NOMO-1 (cell line): ENCODE data around the gene PCDHB13.
A peak's percentile ranks its signal among the peaks of the same experiment; 100 is the strongest.
"Not testable (repeated sequence)": the region's sequence is repeated elsewhere in the genome, so short reads cannot be mapped to it uniquely, and the experiment has no call there.

Source experiments
- DNase-seq, 2 experiments: peaks; one replicate each; lab custom pipeline; 2025; ENCODE audit not compliant: unreplicated experiment in 2 of 2; lab: John Stamatoyannopoulos, UW

PCDHB13 gene

DNA sequence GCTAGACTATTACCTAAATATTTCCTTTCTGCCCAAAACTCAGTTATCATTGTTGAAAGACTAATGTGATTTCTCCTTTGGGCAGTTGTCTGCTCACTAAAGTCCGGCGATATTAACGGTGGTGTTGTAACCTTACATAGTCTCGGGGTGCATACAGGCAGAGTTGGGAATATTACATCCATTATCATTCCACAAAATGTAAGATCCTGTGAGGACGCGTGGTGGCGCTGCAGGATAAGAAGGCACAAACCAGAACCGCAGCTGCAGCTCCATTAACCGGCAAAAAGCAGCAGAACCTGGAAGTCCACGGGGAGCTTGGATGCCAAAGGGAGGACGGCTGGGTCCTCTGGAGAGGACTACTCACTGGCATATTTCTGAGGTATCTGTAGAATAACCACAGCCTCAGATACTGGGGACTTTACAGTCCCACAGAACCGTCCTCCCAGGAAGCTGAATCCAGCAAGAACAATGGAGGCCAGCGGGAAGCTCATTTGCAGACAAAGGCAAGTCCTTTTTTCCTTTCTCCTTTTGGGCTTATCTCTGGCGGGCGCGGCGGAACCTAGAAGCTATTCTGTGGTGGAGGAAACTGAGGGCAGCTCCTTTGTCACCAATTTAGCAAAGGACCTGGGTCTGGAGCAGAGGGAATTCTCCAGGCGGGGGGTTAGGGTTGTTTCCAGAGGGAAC is at the start of gene PCDHB13:
Gene PCDHB13, plus strand, starts transcription at position 264 of the 684 bp plus-strand sequence. Its CDS starts 205 bp downstream, at position 469.
- DNase-seq: not testable (repeated sequence)

DNA sequence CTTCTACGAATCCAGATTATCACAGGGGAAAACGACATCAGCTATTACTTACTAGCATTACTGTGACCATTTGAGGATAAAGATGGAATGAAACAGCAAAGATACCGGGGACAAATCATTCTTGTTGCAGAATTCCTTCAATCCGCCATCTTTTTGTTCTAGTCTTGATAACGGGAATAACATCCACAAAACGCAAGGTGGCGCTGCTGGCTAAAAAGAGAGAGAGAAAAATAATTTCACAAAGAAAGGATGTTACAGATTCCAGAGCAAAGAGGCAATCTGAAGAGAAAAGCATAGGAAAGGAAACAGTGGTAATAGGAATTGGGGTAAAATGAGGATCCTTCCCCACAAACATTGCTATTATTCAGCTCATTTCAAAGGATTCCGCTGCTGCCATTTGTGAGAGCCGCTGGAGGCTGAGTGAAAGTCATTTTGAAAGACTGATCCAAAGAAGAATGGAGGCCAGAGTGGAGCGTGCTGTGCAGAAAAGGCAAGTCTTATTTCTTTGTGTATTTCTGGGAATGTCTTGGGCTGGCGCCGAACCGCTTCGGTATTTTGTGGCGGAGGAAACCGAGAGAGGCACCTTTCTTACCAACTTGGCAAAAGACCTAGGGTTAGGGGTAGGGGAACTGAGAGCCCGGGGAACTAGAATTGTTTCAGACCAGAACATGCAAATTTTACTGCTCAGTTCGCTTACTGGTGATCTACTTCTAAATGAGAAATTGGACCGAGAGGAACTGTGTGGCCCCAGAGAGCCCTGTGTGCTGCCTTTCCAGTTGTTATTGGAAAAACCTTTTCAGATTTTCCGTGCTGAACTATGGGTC is 41.1 kb upstream of the PCDHB13 start, which contains the start of gene PCDHB7:
Gene PCDHB7, plus strand, starts transcription at position 264 of the 824 bp plus-strand sequence. Its CDS starts 192 bp downstream, at position 456.
- peak in 1 of 2 experiments; percentile 8 for DNase-seq

DNA sequence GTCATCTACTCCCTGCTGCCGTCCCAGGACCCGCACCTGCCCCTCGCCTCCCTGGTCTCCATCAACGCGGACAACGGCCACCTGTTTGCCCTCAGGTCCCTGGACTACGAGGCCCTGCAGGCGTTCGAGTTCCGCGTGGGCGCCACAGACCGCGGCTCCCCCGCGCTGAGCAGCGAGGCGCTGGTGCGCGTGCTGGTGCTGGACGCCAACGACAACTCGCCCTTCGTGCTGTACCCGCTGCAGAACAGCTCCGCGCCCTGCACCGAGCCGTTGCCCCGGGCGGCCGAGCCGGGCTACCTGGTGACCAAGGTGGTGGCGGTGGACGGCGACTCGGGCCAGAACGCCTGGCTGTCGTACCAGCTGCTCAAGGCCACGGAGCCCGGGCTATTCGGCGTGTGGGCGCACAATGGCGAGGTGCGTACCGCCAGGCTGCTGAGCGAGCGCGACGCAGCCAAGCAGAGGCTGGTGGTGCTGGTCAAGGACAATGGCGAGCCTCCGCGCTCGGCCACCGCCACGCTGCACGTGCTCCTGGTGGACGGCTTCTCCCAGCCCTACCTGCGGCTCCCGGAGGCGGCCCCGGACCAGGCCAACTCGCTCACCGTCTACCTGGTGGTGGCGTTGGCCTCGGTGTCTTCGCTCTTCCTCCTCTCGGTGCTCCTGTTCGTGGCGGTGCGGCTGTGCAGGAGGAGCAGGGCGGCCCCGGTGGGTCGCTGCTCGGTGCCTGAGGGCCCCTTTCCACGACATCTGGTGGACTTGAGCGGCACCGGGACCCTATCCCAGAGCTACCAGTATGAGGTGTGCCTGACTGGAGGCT is 39.2 kb upstream of the PCDHB13 start:
- not testable (repeated sequence) for DNase-seq

DNA sequence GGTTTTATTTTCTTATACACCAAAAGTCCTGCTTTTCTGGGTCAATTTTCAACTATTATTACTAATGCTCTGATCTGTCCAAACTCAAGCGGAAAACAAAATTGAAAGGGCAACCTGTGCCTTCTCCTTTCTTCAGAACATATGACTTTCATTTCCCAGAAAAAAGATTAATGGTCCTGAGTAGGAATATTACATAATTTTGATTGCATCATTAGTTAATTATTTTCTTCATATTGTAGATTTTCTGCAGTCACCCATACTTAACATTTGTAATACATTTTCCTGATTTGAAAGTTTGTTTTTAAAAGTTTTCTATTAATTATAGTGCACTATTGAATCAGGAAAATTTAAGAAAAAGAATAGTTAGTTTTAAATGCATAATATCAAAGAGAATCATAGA is 37.8 kb upstream of the PCDHB13 start:
- DNase-seq: no peak

DNA sequence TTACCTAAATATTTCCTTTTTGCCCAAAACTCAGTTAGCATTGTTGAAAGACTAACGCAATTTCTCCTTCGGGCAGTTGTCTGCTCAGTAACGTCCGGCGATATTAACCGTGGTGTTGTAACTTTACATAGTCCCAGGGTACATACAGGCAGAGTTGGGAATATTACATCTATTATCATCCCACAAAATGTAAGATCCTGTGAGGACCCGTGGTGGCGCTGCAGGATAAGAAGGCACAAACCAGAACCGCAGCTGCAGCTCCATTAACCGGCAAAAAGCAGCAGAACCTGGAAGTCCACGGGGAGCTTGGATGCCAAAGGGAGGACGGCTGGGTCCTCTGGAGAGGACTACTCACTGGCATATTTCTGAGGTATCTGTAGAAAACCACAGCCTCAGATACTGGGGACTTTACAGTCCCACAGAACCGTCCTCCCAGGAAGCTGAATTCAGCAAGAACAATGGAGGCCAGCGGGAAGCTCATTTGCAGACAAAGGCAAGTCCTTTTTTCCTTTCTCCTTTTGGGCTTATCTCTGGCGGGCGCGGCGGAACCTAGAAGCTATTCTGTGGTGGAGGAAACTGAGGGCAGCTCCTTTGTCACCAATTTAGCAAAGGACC is 36.0 kb upstream of the PCDHB13 start, which contains the start of gene PCDHB8:
Gene PCDHB8, plus strand, starts transcription at position 214 of the 615 bp plus-strand sequence. Its CDS starts 245 bp downstream, at position 459.
- not testable (repeated sequence) for DNase-seq

DNA sequence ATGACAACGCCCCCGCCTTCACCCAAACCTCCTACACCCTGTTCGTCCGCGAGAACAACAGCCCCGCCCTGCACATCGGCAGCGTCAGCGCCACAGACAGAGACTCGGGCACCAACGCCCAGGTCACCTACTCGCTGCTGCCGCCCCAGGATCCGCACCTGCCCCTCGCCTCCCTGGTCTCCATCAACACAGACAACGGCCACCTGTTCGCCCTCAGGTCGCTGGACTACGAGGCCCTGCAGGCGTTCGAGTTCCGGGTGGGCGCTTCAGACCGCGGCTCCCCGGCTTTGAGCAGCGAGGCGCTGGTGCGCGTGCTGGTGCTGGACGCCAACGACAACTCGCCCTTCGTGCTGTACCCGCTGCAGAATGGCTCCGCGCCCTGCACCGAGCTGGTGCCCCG is 34.3 kb upstream of the PCDHB13 start:
- DNase-seq: not testable (repeated sequence)

DNA sequence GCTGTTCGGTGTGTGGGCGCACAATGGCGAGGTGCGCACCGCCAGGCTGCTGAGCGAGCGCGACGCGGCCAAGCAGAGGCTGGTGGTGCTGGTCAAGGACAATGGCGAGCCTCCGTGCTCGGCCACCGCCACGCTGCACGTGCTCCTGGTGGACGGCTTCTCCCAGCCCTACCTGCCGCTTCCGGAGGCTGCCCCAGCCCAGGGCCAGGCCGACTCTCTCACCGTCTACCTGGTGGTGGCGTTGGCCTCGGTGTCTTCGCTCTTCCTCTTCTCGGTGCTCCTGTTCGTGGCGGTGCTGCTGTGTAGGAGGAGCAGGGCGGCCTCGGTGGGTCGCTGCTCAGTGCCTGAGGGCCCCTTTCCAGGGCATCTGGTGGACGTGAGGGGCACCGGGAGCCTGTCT is 33.8 kb upstream of the PCDHB13 start:
- DNase-seq: not testable (repeated sequence)

DNA sequence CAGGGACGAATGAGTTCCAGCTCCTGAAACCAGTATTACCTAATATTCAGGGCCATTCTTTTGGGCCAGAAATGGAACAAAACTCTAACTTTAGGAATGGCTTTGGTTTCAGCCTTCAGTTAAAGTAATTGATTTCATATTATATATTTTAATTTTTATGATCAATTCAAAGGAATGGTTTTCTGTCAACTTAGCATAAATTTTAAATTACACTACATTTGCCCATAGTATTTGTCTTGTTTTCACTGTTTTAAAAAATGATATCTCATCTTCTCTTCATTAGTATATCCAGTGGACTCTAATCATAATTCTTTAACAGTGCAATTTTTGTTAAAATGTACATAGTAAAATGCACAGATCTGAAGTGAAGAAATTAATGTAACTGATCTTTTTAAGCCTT is 33.4 kb upstream of the PCDHB13 start:
- no peak for DNase-seq

DNA sequence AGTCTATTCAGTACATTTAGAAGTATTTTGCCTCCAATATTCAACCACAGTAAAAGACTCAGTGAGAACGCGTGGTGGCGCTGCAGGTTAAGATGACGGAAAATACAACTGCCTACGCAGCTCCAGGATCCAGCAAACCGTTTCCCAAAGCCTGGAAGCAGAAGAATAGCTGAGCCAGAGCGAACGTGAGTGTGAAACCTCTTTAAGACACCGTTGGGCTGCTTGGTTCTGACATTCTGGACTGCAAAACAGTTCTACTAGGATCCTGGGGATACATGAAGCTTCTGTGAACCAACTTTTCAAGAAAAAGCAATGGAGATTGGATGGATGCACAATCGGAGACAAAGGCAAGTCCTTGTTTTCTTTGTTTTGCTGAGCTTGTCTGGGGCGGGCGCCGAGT is 31.5 kb upstream of the PCDHB13 start, which contains the start of gene PCDHB16:
Gene PCDHB16, plus strand, starts transcription at position 140 of the 400 bp plus-strand sequence. Its CDS starts 173 bp downstream, at position 313.
- DNase-seq: no peak

DNA sequence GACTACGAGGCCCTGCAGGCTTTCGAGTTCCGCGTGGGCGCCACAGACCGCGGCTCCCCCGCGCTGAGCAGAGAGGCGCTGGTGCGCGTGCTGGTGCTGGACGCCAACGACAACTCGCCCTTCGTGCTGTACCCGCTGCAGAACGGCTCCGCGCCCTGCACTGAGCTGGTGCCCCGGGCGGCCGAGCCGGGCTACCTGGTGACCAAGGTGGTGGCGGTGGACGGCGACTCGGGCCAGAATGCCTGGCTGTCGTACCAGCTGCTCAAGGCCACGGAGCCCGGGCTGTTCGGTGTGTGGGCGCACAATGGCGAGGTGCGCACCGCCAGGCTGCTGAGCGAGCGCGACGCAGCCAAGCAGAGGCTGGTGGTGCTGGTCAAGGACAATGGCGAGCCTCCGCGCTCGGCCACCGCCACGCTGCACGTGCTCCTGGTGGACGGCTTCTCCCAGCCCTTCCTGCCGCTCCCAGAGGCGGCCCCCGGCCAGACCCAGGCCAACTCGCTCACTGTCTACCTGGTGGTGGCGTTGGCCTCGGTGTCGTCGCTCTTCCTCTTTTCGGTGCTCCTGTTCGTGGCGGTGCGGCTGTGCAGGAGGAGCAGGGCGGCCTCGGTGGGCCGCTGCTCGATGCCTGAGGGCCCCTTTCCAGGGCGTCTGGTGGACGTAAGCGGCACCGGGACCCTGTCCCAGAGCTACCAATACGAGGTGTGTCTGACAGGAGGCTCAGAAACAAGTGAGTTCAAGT is 29.4 kb upstream of the PCDHB13 start:
- DNase-seq: not testable (repeated sequence)

DNA sequence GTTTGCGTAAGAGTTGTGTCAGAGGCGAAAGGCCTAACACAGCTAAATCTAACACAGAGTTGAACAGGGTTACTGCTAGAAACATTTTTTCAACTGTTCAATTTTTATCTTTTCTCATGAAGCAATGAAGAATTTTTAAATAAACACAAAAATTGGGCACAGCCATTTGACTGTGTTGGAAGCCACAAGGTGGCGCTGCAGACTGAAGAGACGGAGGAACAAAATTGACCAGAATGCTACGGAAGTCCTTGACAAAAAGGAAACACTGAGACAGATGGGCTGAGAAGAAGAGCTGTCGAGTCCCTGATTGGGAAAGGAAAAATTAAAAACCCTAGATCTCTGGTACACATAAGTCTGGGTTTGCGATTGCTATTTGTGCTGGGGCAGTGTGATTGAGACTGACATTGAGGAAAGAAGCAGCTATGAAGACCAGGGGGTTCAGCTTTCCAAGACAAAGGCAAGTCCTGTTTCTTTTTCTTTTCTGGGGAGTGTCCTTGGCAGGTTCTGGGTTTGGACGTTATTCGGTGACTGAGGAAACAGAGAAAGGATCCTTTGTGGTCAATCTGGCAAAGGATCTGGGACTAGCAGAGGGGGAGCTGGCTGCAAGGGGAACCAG is 26.7 kb upstream of the PCDHB13 start, which contains the start of gene PCDHB9:
Gene PCDHB9, plus strand, starts transcription at position 265 of the 616 bp plus-strand sequence. Its CDS starts 158 bp downstream, at position 423.
- no peak for DNase-seq

DNA sequence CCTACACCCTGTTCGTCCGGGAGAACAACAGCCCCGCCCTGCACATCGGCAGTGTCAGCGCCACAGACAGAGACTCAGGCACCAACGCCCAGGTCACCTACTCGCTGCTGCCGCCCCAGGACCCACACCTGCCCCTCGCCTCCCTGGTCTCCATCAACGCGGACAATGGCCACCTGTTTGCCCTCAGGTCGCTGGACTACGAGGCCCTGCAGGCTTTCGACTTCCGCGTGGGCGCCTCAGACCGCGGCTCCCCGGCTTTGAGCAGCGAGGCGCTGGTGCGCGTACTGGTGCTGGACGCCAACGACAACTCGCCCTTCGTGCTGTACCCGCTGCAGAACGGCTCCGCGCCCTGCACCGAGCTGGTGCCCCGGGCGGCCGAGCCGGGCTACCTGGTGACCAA is 25.0 kb upstream of the PCDHB13 start:
- DNase-seq: not testable (repeated sequence)

DNA sequence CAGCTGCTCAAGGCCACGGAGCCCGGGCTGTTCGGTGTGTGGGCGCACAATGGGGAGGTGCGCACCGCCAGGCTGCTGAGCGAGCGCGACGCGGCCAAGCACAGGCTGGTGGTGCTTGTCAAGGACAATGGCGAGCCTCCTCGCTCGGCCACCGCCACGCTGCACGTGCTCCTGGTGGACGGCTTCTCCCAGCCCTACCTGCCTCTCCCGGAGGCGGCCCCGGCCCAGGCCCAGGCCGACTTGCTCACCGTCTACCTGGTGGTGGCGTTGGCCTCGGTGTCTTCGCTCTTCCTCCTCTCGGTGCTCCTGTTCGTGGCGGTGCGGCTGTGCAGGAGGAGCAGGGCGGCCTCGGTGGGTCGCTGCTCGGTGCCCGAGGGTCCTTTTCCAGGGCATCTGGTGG is 24.6 kb upstream of the PCDHB13 start:
- not testable (repeated sequence) for DNase-seq

DNA sequence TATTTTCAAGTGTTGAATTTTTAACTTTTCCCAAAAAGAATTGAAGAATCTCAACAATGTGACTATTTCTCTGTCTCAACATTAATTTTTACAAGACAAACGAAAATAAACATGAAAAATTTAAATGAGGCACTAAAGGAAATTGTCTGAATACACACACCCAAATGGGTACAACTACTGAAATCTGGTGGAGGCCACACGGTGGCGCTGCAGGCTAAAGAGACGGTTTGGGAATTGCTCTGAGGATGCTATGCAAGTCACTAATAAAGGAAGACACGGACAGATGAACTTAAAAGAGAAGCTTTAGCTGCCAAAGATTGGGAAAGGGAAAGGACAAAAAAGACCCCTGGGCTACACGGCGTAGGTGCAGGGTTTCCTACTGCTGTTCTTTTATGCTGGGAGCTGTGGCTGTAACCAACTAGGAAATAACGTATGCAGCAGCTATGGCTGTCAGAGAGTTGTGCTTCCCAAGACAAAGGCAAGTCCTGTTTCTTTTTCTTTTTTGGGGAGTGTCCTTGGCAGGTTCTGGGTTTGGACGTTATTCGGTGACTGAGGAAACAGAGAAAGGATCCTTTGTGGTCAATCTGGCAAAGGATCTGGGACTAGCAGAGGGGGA is 21.5 kb upstream of the PCDHB13 start, which contains the start of gene PCDHB10:
Gene PCDHB10, plus strand, starts transcription at position 244 of the 616 bp plus-strand sequence. Its CDS starts 200 bp downstream, at position 444.
- DNase-seq: no peak

DNA sequence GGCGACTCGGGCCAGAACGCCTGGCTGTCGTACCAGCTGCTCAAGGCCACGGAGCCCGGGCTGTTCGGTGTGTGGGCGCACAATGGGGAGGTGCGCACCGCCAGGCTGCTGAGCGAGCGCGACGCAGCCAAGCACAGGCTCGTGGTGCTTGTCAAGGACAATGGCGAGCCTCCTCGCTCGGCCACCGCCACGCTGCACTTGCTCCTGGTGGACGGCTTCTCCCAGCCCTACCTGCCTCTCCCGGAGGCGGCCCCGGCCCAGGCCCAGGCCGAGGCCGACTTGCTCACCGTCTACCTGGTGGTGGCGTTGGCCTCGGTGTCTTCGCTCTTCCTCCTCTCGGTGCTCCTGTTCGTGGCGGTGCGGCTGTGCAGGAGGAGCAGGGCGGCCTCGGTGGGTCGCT is 19.4 kb upstream of the PCDHB13 start:
- not testable (repeated sequence) for DNase-seq

DNA sequence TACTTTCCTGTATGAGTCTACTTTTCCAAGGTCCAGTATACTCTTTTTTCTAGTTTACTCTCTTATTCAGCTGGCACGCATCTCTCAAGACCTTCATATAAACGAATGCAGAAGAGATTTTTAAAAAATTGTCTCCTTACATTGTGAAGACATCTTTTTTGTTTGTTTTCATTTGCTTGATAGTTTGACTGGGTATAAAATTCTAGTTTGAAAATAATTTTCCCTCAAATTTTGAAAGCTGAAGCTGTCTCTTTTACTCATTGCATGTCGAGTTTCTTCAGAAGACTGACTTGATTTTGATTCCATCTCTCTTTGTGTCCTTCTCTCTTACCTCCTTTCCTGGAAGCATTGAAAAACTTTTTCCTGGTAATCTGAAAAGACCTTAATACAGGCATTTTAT is 17.4 kb upstream of the PCDHB13 start:
- no peak for DNase-seq

DNA sequence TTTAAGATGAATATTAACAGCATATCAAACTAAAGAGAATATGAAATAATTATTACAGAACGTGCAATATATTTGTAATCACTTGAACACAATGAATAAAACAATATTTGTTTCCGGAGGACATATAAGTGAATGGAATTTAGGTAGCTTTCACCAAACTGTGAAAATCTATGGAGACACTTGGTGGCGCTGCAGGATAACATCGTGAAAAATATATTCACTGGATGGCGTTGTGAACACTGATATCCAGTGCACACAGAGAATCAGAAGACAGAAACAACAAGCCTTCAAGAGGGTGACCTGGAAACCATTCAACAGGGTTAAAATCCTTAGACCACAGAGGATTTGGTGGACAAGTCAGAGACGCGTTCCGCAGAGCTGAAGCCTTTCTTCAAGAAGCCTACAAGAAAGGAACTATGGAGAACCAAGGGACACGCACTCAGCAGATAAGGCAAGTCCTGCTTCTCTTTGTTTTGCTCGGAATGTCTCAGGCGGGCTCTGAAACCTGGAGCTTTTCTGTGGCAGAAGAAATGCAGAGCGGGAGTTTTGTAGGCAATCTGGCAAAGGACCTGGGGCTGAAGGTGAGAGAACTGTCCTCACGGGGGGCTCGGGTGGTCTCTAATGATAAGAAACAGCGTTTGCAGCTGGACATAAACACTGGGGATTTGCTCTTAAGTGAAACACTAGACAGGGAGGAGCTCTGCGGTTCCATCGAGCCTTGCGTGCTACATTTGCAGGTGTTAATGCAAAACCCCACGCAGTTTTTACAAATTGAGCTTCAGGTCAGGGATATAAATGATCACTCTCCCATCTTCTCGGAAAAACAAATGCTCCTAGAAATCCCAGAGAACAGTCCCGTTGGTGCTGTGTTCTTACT is 14.1 kb upstream of the PCDHB13 start, which contains the start of gene PCDHB11:
Gene PCDHB11, plus strand, starts transcription at position 269 of the 877 bp plus-strand sequence. Its CDS starts 148 bp downstream, at position 417.
- DNase-seq: peak in 1 of 2 experiments; percentile 10
